ENCODE data around the gene ANO8. TPM values are rescaled to one million over a fixed set of nuclear protein-coding genes. Genes with fewer than 3 reads are reported as not detected.

ANO8 gene
- total and polyA plus RNA-seq, 2 of the 8 experiments (the other 6 are each of a cell fraction or from before 2014, with no cell fraction given), result 9.5 to 20.7 TPM

- no peaks in the 10 kb centered on the region for H3K36me3 ChIP-seq (ENCODE audit: control insufficient read depth in 2 of 4, insufficient read depth in 4 of 4, low read length in 3 of 4)
- no peak overlapping the region for H2BK5ac ChIP-seq (ENCODE audit: low read depth, low read length)
- peaks cover 0 to 3% (median 0%) of the 10 kb centered on the region in 4 experiments; a peak in 3 of 7 replicates for H3K27me3 ChIP-seq (replicated peaks in 1 of 4; ENCODE audit: control insufficient read depth in 3 of 4, extremely low read depth in 1 of 4, insufficient read depth in 3 of 4, low read length in 3 of 4)
- H3K9me3 ChIP-seq (ENCODE audit: insufficient read depth in 2 of 2, low read depth in 1 of 2, low read length in 1 of 2), result peaks cover 0 to 6% of the 10 kb centered on the region in 2 experiments; a peak in 1 of 4 replicates
- no peak overlapping the region for H2BK120ac ChIP-seq (replicated peaks; ENCODE audit: low read depth, low read length)
- no peak overlapping the region for H3K14ac ChIP-seq (ENCODE audit: insufficient read length)
- H3K27ac ChIP-seq (ENCODE audit: low read depth, low read length), result no peak overlapping the region
- DNase-seq (ENCODE audit: low read depth in 1 of 2, low spot score in 2 of 2) (no peak), FAIRE-seq (no peak)
- TF ChIP-seq JUN (IDR thresholded peaks at IDR 0.05; ENCODE audit: low read depth, low read length) (no peak), RAD21 (IDR thresholded peaks at IDR 0.05 in 1 of 2, conservative IDR thresholded peaks at IDR 0.05 in 1 of 2; ENCODE audit: low read depth in 2 of 2, low read length in 2 of 2) (no peak), FOSL1 (IDR thresholded peaks at IDR 0.05; ENCODE audit: insufficient read depth, low read depth, low read length) (no peak), BACH1 (IDR thresholded peaks at IDR 0.05; ENCODE audit: low read length) (no peak), GABPA (IDR thresholded peaks at IDR 0.05; ENCODE audit: borderline replicate concordance, insufficient read depth, low read length) (no peak), SP4 (IDR thresholded peaks at IDR 0.05; ENCODE audit: low read length) (no peak), CTBP2 (IDR thresholded peaks at IDR 0.05; ENCODE audit: borderline replicate concordance, insufficient read depth, insufficient read length, low read length) (no peak), SP2 (IDR thresholded peaks at IDR 0.05; ENCODE audit: low read length) (no peak), USF2 (IDR thresholded peaks at IDR 0.05; ENCODE audit: low read length) (no peak), CHD1 (IDR thresholded peaks at IDR 0.05; ENCODE audit: low read depth, low read length) (no peak), CBX5 (IDR thresholded peaks at IDR 0.05; ENCODE audit: low read depth, low read length) (no peak), RBBP5 (IDR thresholded peaks at IDR 0.05; ENCODE audit: borderline replicate concordance, low read depth, low read length) (no peak)
- no peak overlapping the region for H2AFZ ChIP-seq (ENCODE audit: low read length)
- H3K23me2 ChIP-seq (ENCODE audit: low read depth, low read length), result no peaks in the 10 kb centered on the region; the same call in 1 of the 2 replicates
- H4K8ac ChIP-seq (ENCODE audit: extremely low read depth, insufficient read depth, low read length), result no peak overlapping the region
- no peak overlapping the region for H2BK20ac ChIP-seq (ENCODE audit: low read length)
- peaks cover 0 to 1% of the 10 kb centered on the region in 2 experiments for H4K20me1 ChIP-seq (replicated peaks in 1 of 2; ENCODE audit: control insufficient read depth in 1 of 2, insufficient read depth in 2 of 2, low read length in 2 of 2)
- no peaks in the 10 kb centered on the region; the same call in 1 of the 2 replicates for H3K79me1 ChIP-seq (ENCODE audit: low read depth, low read length)
- no peak overlapping the region for H2AK5ac ChIP-seq (ENCODE audit: low read depth, low read length)
- H2BK12ac ChIP-seq (ENCODE audit: low read depth, low read length), result no peak overlapping the region
- ChIA-PET CTCF (ENCODE audit: partially characterized antibody) (interaction anchor here (0.6 to 2.3 kb wide), 4 partner anchors 26 to 180 kb away, joined by 3 to 13 read pairs (median 4); no protein-coding TSS in a partner anchor), POLR2A (ENCODE audit: partially characterized antibody) (interaction anchor here (0.7 to 1.4 kb wide), 3 partner anchors 19 to 52 kb away, joined by 3 to 4 read pairs (median 3); partner anchors contain the start of gene BABAM1)
- H3K4me2 ChIP-seq (ENCODE audit: insufficient read depth in 1 of 2, low read depth in 2 of 2, low read length in 2 of 2), result no peak overlapping the region
- no peaks in the 10 kb centered on the region for H3K79me2 ChIP-seq (ENCODE audit: control insufficient read depth in 1 of 2, insufficient read depth in 2 of 2, low read length in 2 of 2)
- no peak overlapping the region for H4K5ac ChIP-seq (ENCODE audit: insufficient read length, low read depth, low read length)
- H3K56ac ChIP-seq (replicated peaks; ENCODE audit: insufficient read length, low read depth, low read length), result no peak overlapping the region
- peaks cover 0 to 3% (median under 1%) of the 10 kb centered on the region in 4 experiments; a peak in 3 of 7 replicates for H3K4me1 ChIP-seq (replicated peaks in 1 of 4; ENCODE audit: control insufficient read depth in 3 of 4, insufficient read depth in 4 of 4, low read length in 3 of 4)
- H3K9ac ChIP-seq (replicated peaks in 1 of 4; ENCODE audit: extremely low read depth in 1 of 4, low read depth in 3 of 4, low read length in 3 of 4), result no peak overlapping the region
- WGBS, 2 experiments (ENCODE audit: extremely low coverage in 1 of 2, insufficient coverage in 1 of 2, insufficient read length in 1 of 2, insufficient replicate concordance in 2 of 2, low coverage in 1 of 2, low lambda C conversion rate in 2 of 2, missing lambda C conversion rate in 1 of 2), result 92% methylated on average over 9 of the region's 11 CpGs; no CpG with 5 or more reads in 1 of the 2 experiments
- H3K4me3 ChIP-seq (ENCODE audit: extremely low read depth in 1 of 4, insufficient read depth in 2 of 4, low read depth in 3 of 4, low read length in 4 of 4), result no peak overlapping the region
- H3K4ac ChIP-seq (replicated peaks; ENCODE audit: insufficient read length, low read depth, low read length), result no peak overlapping the region
- H2BK15ac ChIP-seq (ENCODE audit: low read length), result no peak overlapping the region
- no peak overlapping the region for H3K23ac ChIP-seq (ENCODE audit: insufficient read length)
- no peak overlapping the region for H4K91ac ChIP-seq (replicated peaks; ENCODE audit: insufficient read length, low read length)
- no peak overlapping the region for H3K18ac ChIP-seq (ENCODE audit: extremely low read depth, low read length)
Observed at GRCh38 chr19:17286263-17286662, 48.4 kb downstream of the ANO8 start.

Data from H1 (cell line).